DOHH2 (cell line): ENCODE data around the gene BATF3.

Source experiments
- H3F3A ChIP-seq: fragments of 200-600 bp; sonication (generic), shearing (Covaris generic); 2 replicates; pipeline ENCODE4 v1.6.0; 2016; ENCODE audit warnings: antibody characterized with exemption, mild to moderate bottlenecking; ENCODE audit not compliant: control insufficient read depth, insufficient read depth
- H3K27ac ChIP-seq: fragments of 200-600 bp; sonication (generic); 2 replicates; pipeline ENCODE4 v1.5.1; 2014; ENCODE audit warnings: low read depth, mild to moderate bottlenecking, low read length, moderate library complexity
- H3K27me3 ChIP-seq: fragments of 200-600 bp; sonication (generic); 2 replicates; pipeline ENCODE4 v1.6.1; 2014; ENCODE audit warnings: mild to moderate bottlenecking, low read length, mixed read lengths; ENCODE audit not compliant: control insufficient read depth
- H3K36me3 ChIP-seq: fragments of 200-600 bp; sonication (generic); 2 replicates; pipeline ENCODE4 v1.6.1; 2014; ENCODE audit warnings: mild to moderate bottlenecking, low read length, moderate library complexity, mixed read lengths; ENCODE audit not compliant: control insufficient read depth
- H3K4me1 ChIP-seq: fragments of 200-600 bp; sonication (generic); 2 replicates; pipeline ENCODE4 v1.6.1; 2014; ENCODE audit warnings: mild to moderate bottlenecking, low read length, mixed read lengths; ENCODE audit not compliant: control insufficient read depth
- H3K4me2 ChIP-seq: fragments of 200-600 bp; sonication (generic); 2 replicates; pipeline ENCODE4 v1.6.0; 2014; ENCODE audit warnings: mild to moderate bottlenecking, low read length, moderate library complexity
- H3K4me3 ChIP-seq: fragments of 200-600 bp; sonication (generic); 2 replicates; pipeline ENCODE4 v1.5.1; 2014; ENCODE audit warnings: mild to moderate bottlenecking, low read length, mixed read lengths
- H3K79me2 ChIP-seq: fragments of 200-600 bp; sonication (generic); 2 replicates; pipeline ENCODE4 v1.6.1; 2014; ENCODE audit warnings: mild to moderate bottlenecking, low read length, mixed read lengths; ENCODE audit not compliant: control insufficient read depth
- H3K9me2 ChIP-seq: fragments of 200-600 bp; sonication (generic); replicated peaks from 2 replicates; pipeline ENCODE4 v1.6.1; 2014; ENCODE audit warnings: mild to moderate bottlenecking, low read length, mixed read lengths; ENCODE audit not compliant: control insufficient read depth
- H3K9me3 ChIP-seq: fragments of 200-600 bp; sonication (generic); 2 replicates; pipeline ENCODE4 v1.6.1; 2014; ENCODE audit warnings: antibody characterized with exemption, low read length, mixed read lengths; ENCODE audit not compliant: control insufficient read depth, insufficient read depth
- H4K20me1 ChIP-seq: fragments of 200-600 bp; sonication (generic); 2 replicates; pipeline ENCODE4 v1.6.0; 2014; ENCODE audit warnings: low read depth, mild to moderate bottlenecking, antibody characterized with exemption, low read length, moderate library complexity; ENCODE audit not compliant: control insufficient read depth, insufficient read depth
- CTCF ChIP-seq: fragments of 200-600 bp; sonication (generic); IDR thresholded peaks from one replicate; pipeline ENCODE4 v1.5.1; 2014; ENCODE audit warnings: antibody characterized with exemption, mild to moderate bottlenecking, low read depth, low read length; ENCODE audit not compliant: poor library complexity, severe bottlenecking
- EZH2phosphoT487 ChIP-seq: fragments of 200-600 bp; sonication (generic); IDR thresholded peaks from 2 replicates; pipeline ENCODE4 v1.6.1; 2017; ENCODE audit warnings: borderline replicate concordance, mild to moderate bottlenecking, antibody characterized with exemption, low read length, moderate library complexity, mixed read lengths

The BATF3 gene

GRCh38 chr1:212677136-212677535, 22.5 kb downstream of the BATF3 start:
- Histone ChIP-seq H3K4me1 (no peaks in the 10 kb centered on the region), H3K36me3 (no peaks in the 10 kb centered on the region), H3K4me2 (no peak overlapping the region), H3K27me3 (peaks cover 74% of the 10 kb centered on the region), H4K20me1 (peaks cover 3% of the 10 kb centered on the region; the same call in 1 of the 2 replicates), H3F3A (no peaks in the 10 kb centered on the region), H3K4me3 (no peak overlapping the region), H3K9me2 (no peaks in the 10 kb centered on the region), H3K27ac (no peak overlapping the region), H3K79me2 (no peaks in the 10 kb centered on the region), H3K9me3 (no peaks in the 10 kb centered on the region)
- no peak for TF ChIP-seq EZH2phosphoT487
- TF ChIP-seq CTCF: no peak

GRCh38 chr1:212675675-212676074, 24.0 kb downstream of the BATF3 start:
- H3K4me1 ChIP-seq: peaks cover 3% of the 10 kb centered on the region; the same call in 1 of the 2 replicates
- no peaks in the 10 kb centered on the region for H3K36me3 ChIP-seq
- no peaks in the 10 kb centered on the region for H3K79me2 ChIP-seq
- H3K4me3 ChIP-seq: no peak overlapping the region
- no peaks in the 10 kb centered on the region for H3K9me3 ChIP-seq
- TF ChIP-seq CTCF (no peak), EZH2phosphoT487 (no peak)
- peaks cover 80% of the 10 kb centered on the region for H3K27me3 ChIP-seq
- H3K4me2 ChIP-seq: no peak overlapping the region
- no peaks in the 10 kb centered on the region for H3F3A ChIP-seq
- H3K27ac ChIP-seq: no peak overlapping the region
- H4K20me1 ChIP-seq: peaks cover 3% of the 10 kb centered on the region; the same call in 1 of the 2 replicates
- H3K9me2 ChIP-seq: no peaks in the 10 kb centered on the region

- H3K27ac ChIP-seq: no peak overlapping the region
- TF ChIP-seq CTCF (no peak), EZH2phosphoT487 (no peak)
- H3F3A ChIP-seq: no peaks in the 10 kb centered on the region
- H3K4me2 ChIP-seq: no peak overlapping the region
- peaks cover 82% of the 10 kb centered on the region for H3K27me3 ChIP-seq
- H3K79me2 ChIP-seq: no peaks in the 10 kb centered on the region
- H3K36me3 ChIP-seq: no peaks in the 10 kb centered on the region
- H3K4me3 ChIP-seq: no peak overlapping the region
- no peaks in the 10 kb centered on the region for H3K9me2 ChIP-seq
- peaks cover 3% of the 10 kb centered on the region; the same call in 1 of the 2 replicates for H4K20me1 ChIP-seq
- H3K9me3 ChIP-seq: no peaks in the 10 kb centered on the region
- peaks cover 3% of the 10 kb centered on the region; the same call in 1 of the 2 replicates for H3K4me1 ChIP-seq
Observed at GRCh38 chr1:212674872-212675271, 24.8 kb downstream of the BATF3 start.
